BE2C (cell line): ENCODE results near the gene CCDC194.

Source experiments
- DNase-seq: peaks from one replicate; pipeline ENCODE4 v3.0.0-alpha.2; 2020
- H3K27me3 ChIP-seq: fragments of 250-450 bp; sonication (Bioruptor Pico); 2 replicates; pipeline ENCODE4 v1.5.1; 2020; ENCODE audit warnings: mild to moderate bottlenecking
- H3K36me3 ChIP-seq: fragments of 250-450 bp; sonication (Bioruptor Pico); 2 replicates; pipeline ENCODE4 v1.5.1; 2020; ENCODE audit warnings: mild to moderate bottlenecking
- H3K4me1 ChIP-seq: fragments of 250-450 bp; sonication (Bioruptor Pico); 2 replicates; pipeline ENCODE4 v1.5.1; 2020
- H3K4me3 ChIP-seq: 2 replicates; pipeline ENCODE4 v1.5.1; 2011; ENCODE audit warnings: low read depth, low read length
- H3K9me3 ChIP-seq: fragments of 250-450 bp; sonication (Bioruptor Pico); 2 replicates; pipeline ENCODE4 v1.5.1; 2020
- TF ChIP-seq, protein P1 (sequence below): IDR thresholded peaks from 2 replicates; pipeline ENCODE4 v1.5.1; 2012; ENCODE audit warnings: mild to moderate bottlenecking, low read depth, low read length

CCDC194 gene

DNA sequence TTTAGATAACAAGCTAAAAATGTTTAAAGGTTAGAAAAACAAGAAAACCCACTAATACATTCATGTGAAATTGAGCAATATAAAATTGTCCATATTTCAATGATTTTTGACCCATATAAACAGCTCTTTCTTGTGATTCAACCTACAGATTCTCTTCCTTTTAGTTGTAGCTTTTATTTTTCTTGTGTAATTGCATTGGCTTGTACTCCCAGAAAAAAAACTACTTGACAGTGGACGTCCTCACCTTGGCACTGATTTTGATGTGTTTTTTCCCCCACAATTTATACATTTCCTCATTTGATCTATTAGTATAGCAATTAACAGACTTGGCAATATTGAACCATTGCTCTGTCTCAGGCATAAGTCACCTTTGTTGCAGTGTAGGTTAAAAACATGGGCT lies 4.7 kb downstream of the CCDC194 start:
- TF ChIP-seq, protein P1, sequence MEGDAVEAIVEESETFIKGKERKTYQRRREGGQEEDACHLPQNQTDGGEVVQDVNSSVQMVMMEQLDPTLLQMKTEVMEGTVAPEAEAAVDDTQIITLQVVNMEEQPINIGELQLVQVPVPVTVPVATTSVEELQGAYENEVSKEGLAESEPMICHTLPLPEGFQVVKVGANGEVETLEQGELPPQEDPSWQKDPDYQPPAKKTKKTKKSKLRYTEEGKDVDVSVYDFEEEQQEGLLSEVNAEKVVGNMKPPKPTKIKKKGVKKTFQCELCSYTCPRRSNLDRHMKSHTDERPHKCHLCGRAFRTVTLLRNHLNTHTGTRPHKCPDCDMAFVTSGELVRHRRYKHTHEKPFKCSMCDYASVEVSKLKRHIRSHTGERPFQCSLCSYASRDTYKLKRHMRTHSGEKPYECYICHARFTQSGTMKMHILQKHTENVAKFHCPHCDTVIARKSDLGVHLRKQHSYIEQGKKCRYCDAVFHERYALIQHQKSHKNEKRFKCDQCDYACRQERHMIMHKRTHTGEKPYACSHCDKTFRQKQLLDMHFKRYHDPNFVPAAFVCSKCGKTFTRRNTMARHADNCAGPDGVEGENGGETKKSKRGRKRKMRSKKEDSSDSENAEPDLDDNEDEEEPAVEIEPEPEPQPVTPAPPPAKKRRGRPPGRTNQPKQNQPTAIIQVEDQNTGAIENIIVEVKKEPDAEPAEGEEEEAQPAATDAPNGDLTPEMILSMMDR = no peak
- DNase-seq = no peak
- Histone ChIP-seq H3K36me3 (no peaks in the 10 kb centered on the region), H3K27me3 (peaks cover 13% of the 10 kb centered on the region), H3K4me1 (no peaks in the 10 kb centered on the region), H3K4me3 (no peak overlapping the region), H3K9me3 (no peaks in the 10 kb centered on the region)

DNA sequence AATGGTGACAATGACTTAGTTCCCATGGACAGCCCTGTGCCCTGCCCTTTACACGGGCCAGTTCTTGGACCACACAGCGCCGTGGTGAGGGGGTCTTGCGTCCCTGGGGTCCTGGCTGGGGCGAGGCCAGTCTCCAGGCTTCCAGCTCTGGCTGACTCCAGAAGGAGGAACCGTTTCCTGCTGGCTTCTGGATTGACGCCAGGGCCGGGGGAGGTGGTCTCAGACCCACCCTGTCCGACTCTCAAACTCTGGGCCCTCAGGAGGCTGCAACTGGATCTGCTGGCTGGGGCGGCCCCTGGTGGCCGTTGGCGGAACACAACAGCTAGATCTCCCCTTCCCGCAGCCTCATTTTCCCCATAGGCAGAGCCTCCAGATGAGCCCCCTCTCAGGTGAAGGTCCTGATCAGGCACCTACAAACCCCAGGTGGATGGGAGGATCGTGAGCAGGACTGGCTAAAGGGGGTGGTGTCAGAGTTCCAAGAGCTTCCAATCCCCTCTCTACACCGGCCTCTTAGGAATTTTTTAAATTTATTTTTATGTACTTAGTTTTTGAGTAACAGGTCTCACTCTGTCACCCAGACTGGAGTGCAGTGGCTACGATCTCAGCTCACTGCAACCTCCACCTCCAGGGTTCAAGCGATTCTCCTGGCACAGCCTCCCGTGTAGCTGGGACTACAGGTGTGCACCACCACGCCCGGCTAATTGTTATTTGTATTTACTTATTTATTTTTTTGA lies 8.0 kb downstream of the CCDC194 start:
- H3K4me3 ChIP-seq = no peak overlapping the region
- peaks cover 5% of the 10 kb centered on the region for H3K27me3 ChIP-seq
- no peaks in the 10 kb centered on the region for H3K36me3 ChIP-seq
- DNase-seq = peak; percentile 83
- no peaks in the 10 kb centered on the region for H3K9me3 ChIP-seq
- TF ChIP-seq, protein P1 = peak; percentile 92
- H3K4me1 ChIP-seq = no peaks in the 10 kb centered on the region

DNA sequence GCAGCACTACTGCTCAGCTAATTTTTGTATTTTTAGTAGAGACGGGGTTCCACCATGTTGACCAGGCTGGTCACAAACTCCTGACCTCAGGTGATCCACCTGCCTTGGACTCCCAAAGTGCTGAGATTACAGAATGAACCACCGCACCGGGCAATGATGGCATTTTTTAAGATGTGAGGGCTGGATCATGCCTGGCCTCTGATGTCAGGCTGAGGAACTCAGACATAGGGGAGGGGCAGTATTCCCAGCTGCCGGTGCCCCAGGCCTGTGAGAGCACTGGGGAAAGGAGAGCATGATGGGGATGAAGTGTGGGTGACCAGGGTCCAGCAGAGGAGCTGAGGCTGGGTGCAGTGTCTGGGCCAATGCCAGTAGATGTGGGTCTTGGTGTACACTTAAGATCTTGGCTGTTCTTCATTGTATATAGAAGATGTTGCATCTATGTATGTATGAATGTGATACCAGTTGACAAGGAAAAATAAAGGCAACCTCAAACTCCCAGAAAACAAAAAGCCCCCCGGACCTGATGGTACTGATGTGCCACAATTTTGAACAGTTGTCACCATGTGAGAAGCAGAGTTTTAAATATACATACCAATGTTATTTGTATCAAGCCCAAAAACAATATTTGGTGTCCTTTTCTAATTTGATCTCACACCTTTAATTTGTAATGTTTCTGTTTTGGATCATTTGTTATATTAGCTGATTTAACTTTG lies 13.4 kb downstream of the CCDC194 start:
- TF ChIP-seq, protein P1 = no peak
- H3K4me1 ChIP-seq = no peaks in the 10 kb centered on the region
- no peaks in the 10 kb centered on the region for H3K27me3 ChIP-seq
- no peak overlapping the region for H3K4me3 ChIP-seq
- no peaks in the 10 kb centered on the region for H3K36me3 ChIP-seq
- DNase-seq = no peak
- H3K9me3 ChIP-seq = no peaks in the 10 kb centered on the region

DNA sequence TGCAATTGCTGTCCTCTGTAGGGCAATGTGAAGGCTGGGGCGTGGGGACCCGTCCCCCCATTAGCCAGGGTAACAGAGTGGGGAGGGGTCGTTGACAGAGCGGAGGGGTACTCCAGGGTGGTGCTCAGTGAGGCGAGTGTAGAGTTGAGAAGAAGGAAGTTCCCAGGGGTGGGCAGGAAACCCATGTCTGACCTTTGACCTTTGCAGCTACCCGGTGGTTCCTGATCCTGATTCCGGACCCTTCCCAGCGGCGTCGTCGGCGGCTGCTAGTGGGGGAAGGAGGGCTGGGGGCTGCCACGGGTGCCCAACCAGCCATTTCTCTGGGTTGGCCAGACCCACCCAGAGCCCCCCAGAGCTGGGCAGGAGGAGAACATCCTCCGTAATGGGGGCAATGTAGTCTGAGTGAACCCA lies 14.8 kb downstream of the CCDC194 start:
- Histone ChIP-seq H3K4me1 (no peaks in the 10 kb centered on the region), H3K9me3 (no peaks in the 10 kb centered on the region), H3K27me3 (no peaks in the 10 kb centered on the region), H3K36me3 (no peaks in the 10 kb centered on the region), H3K4me3 (no peak overlapping the region)
- DNase-seq = peak; percentile 24
- TF ChIP-seq, protein P1 = no peak

DNA sequence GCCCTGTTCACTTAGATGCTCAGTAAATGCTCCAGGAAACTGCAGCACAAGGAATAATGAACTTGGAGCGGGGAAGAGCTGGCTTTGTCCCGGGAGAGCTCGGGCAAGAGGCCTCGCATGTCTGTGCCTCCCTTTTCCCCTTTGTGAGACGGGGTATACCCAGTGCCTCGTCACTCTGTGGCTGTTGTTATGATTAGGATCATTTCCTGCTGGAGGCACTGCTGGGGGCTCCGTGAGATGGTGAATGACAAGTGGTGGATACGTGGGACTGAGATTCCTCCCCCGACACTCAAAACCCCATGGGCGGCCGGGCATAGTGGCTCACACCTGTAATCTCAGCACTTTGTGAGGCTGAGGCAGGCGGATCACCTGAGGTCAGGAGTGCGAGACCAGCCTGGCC lies 15.7 kb downstream of the CCDC194 start:
- Histone ChIP-seq H3K9me3 (no peaks in the 10 kb centered on the region), H3K4me1 (no peaks in the 10 kb centered on the region)
- DNase-seq = no peak

More for the DNA sequence above, 15.7 kb downstream of the CCDC194 start:
- Histone ChIP-seq H3K4me3 (no peak overlapping the region), H3K36me3 (no peaks in the 10 kb centered on the region), H3K27me3 (no peaks in the 10 kb centered on the region)
- TF ChIP-seq, protein P1 = no peak
